HepG2 (cell line): Measurements from ENCODE around the gene PGRMC2. TPM values are rescaled to one million over a fixed set of nuclear protein-coding genes. Genes with fewer than 3 reads are reported as not detected.

Experiments
- ATAC-seq: fragments of 200-7000 bp; cut with Tn5 transposase; 3 replicates; pipeline ENCODE4 v1.9.1; 2020; ENCODE audit warnings: mild to moderate bottlenecking, moderate library complexity
- BruUV-seq: library from RNA; stranded (reverse); fragments of 400-500 nt; replicated peaks from 2 replicates; lab custom pipeline; 2021; lab: Mats Ljungman, UMichigan
- CTCF ChIA-PET: fragments of 300-600 bp; formaldehyde crosslinking; extraction: SDS; loops from one replicate; lab custom pipeline; 2021; ENCODE audit warnings: low total read pairs, inconsistent platforms, low intra/inter-chr PET ratio; lab: Yijun Ruan, JAX
- POLR2A ChIA-PET: fragments of 350-600 bp; sonication (Branson Sonifier 250); formaldehyde crosslinking; loops from one replicate; lab custom pipeline; 2020; ENCODE audit warnings: antibody characterized with exemption, inconsistent platforms; lab: Yijun Ruan, JAX
- DNase-seq: peaks from one replicate; pipeline ENCODE4 v3.0.0-alpha.2; 2015; ENCODE audit warnings: low spot score
- FAIRE-seq: peaks from 3 replicates; lab custom pipeline; 2011; peaks lifted over from hg19 to GRCh38; lab: Jason Lieb, UNC
- H2AFZ ChIP-seq: one replicate; pipeline ENCODE4 v1.6.1; 2011; ENCODE audit warnings: low read length, inconsistent platforms
- H3K27ac ChIP-seq: fragments of 300-600 bp; 3 replicates; pipeline ENCODE4 v1.8.0; 2011; ENCODE audit warnings: mixed run types, mild to moderate bottlenecking, mixed read lengths, low read length, inconsistent platforms; ENCODE audit not compliant: insufficient read depth; ENCODE audit errors: extremely low read length
- H3K27me3 ChIP-seq, 2 experiments: fragments of 200-600 bp in 1 of 2; 2 replicates in 1 of 2; 3 replicates in 1 of 2; pipeline versions ENCODE4 v1.6.0 to v1.8.0; 2011; ENCODE audit warnings: low read length in 2 of 2, mild to moderate bottlenecking in 2 of 2, moderate library complexity in 2 of 2, inconsistent platforms in 1 of 2; ENCODE audit not compliant: insufficient read depth in 2 of 2, control insufficient read depth in 1 of 2
- H3K36me3 ChIP-seq, 2 experiments: fragments of 200-600 bp in 1 of 2; replicated peaks in 1 of 2; 2 replicates in 1 of 2; 3 replicates in 1 of 2; pipeline versions ENCODE4 v1.5.1 to v1.8.0; 2011; ENCODE audit warnings: low read length in 2 of 2, inconsistent platforms in 1 of 2; ENCODE audit not compliant: insufficient read depth in 2 of 2, control insufficient read depth in 1 of 2
- H3K4me1 ChIP-seq: 2 replicates; pipeline ENCODE4 v1.5.1; 2012; ENCODE audit warnings: low read length, inconsistent platforms; ENCODE audit not compliant: insufficient read depth
- H3K4me2 ChIP-seq: 2 replicates; pipeline ENCODE4 v1.6.0; 2011; ENCODE audit warnings: low read depth, low read length, inconsistent platforms
- H3K4me3 ChIP-seq, 3 experiments: fragments of 200-600 bp in 1 of 3; sonication (generic), shearing (Covaris generic) in 1 of 3; replicated peaks in 1 of 3; 2 replicates each; pipeline ENCODE4 v1.5.1; 2011 to 2016; ENCODE audit warnings: low read length in 3 of 3, inconsistent platforms in 2 of 3, low read depth in 2 of 3, mild to moderate bottlenecking in 2 of 3, control low read depth in 1 of 3, mixed read lengths in 1 of 3; ENCODE audit not compliant: insufficient read depth in 1 of 3
- H3K79me2 ChIP-seq: one replicate; pipeline ENCODE4 v1.6.1; 2011; ENCODE audit warnings: low read length, inconsistent platforms; ENCODE audit not compliant: insufficient read depth
- H3K9ac ChIP-seq: 2 replicates; pipeline ENCODE4 v1.6.0; 2011; ENCODE audit warnings: mild to moderate bottlenecking, low read depth, low read length, inconsistent platforms; ENCODE audit not compliant: insufficient read depth
- H3K9me3 ChIP-seq: 2 replicates; pipeline ENCODE4 v1.5.1; 2012; ENCODE audit warnings: mild to moderate bottlenecking, low read length
- H4K20me1 ChIP-seq: 2 replicates; pipeline ENCODE4 v1.6.0; 2011; ENCODE audit warnings: inconsistent platforms, mild to moderate bottlenecking, low read length, moderate library complexity; ENCODE audit not compliant: insufficient read depth
- ARNT ChIP-seq: fragments of 450-650 bp; IDR thresholded peaks from 2 replicates; pipeline ENCODE4 v1.6.1; 2017
- CREM ChIP-seq, 2 experiments: sonication (generic) in 1 of 2; formaldehyde crosslinking in 1 of 2; IDR thresholded peaks; 2 replicates each; pipeline versions ENCODE4 v1.4.0 to v1.6.1; 2016 to 2020; ENCODE audit warnings: antibody characterized with exemption in 1 of 2, mild to moderate bottlenecking in 1 of 2, missing genetic modification reagents in 1 of 2
- CTCF ChIP-seq: sonication (generic); formaldehyde crosslinking; IDR thresholded peaks from 2 replicates; pipeline ENCODE4 v1.5.0; 2020; ENCODE audit warnings: mild to moderate bottlenecking, missing genetic modification reagents, moderate library complexity
- EEA1 ChIP-seq: sonication (generic); formaldehyde crosslinking; IDR thresholded peaks from 2 replicates; pipeline ENCODE4 v1.5.1; 2020; ENCODE audit warnings: mild to moderate bottlenecking, missing genetic modification reagents, borderline replicate concordance
- NFIC ChIP-seq: IDR thresholded peaks from 2 replicates; pipeline ENCODE4 v1.6.1; 2012; ENCODE audit warnings: mild to moderate bottlenecking, low read length, inconsistent platforms
- NFYC ChIP-seq: IDR thresholded peaks from 2 replicates; pipeline ENCODE4 v1.6.1; 2016; ENCODE audit warnings: missing genetic modification reagents, missing compliant biosample characterization
- REST ChIP-seq, 2 experiments: IDR thresholded peaks; 2 replicates each; pipeline ENCODE4 v1.6.1; 2011 to 2012; ENCODE audit warnings: low read length in 2 of 2, borderline replicate concordance in 1 of 2, low read depth in 1 of 2, mild to moderate bottlenecking in 1 of 2, moderate library complexity in 1 of 2
- SAP130 ChIP-seq: IDR thresholded peaks from 2 replicates; pipeline ENCODE4 v1.6.1; 2016; ENCODE audit warnings: low read depth
- SOX5 ChIP-seq: IDR thresholded peaks from 2 replicates; pipeline ENCODE4 v1.6.1; 2016; ENCODE audit warnings: borderline replicate concordance
- ZNF235 ChIP-seq: sonication (generic); formaldehyde crosslinking; IDR thresholded peaks from 2 replicates; pipeline ENCODE4 v1.8.1; 2023; ENCODE audit warnings: mild to moderate bottlenecking, missing genetic modification reagents, borderline replicate concordance
- ZNF292 ChIP-seq: sonication (generic); formaldehyde crosslinking; IDR thresholded peaks from 2 replicates; pipeline ENCODE4 v1.8.1; 2022; ENCODE audit warnings: mild to moderate bottlenecking, low read depth, missing genetic modification reagents, borderline replicate concordance
- ZNF337 ChIP-seq: sonication (generic); formaldehyde crosslinking; IDR thresholded peaks from 2 replicates; pipeline ENCODE4 v1.5.1; 2020; ENCODE audit warnings: missing genetic modification reagents, low read depth, mild to moderate bottlenecking, borderline replicate concordance
- ZNF572 ChIP-seq: sonication (generic); formaldehyde crosslinking; IDR thresholded peaks from 2 replicates; pipeline ENCODE4 v1.5.1; 2020; ENCODE audit warnings: mild to moderate bottlenecking, missing genetic modification reagents
- ZNF644 ChIP-seq: IDR thresholded peaks from 2 replicates; pipeline ENCODE4 v1.6.1; 2016; ENCODE audit warnings: low read depth
- WGBS: methylation state at CpG from one replicate; pipeline ENCODE4 v1.1.6; 2017; ENCODE audit warnings: low lambda C conversion rate; 5-methylcytosine and 5-hydroxymethylcytosine counted together
- in situ Hi-C: cut with HindIII; loops from 2 replicates; pipeline ENCODE4 v1.10.0; 2017; ENCODE audit warnings: low pct_unique_long_range_greater_than_20kb; ENCODE audit not compliant: extremely low pct_ligation_motif_present
- intact Hi-C: fragments of 100-400 bp; cut with micrococcal nuclease; formaldehyde crosslinking; loops from one replicate; pipeline ENCODE4 v1.10.0; 2022; ENCODE audit not compliant: unreplicated experiment
- polyA plus RNA-seq, 8 experiments: library from polyadenylated mRNA; depleted of rRNA in 3 of 8; stranded (reverse) in 7 of 8; unstranded in 1 of 8; fragments of >200 nt; fragmentation: Illumina TruSeq in 4 of 8; extraction: Trizol in 4 of 8; gene quantifications; 2 replicates each; pipeline versions ENCODE4 v1.2.1 to v1.2.3, GENCODE V29; 2011 to 2016; ENCODE audit warnings: low read depth in 4 of 8, missing spikeins in 1 of 8, mixed read lengths in 1 of 8; ENCODE audit not compliant: insufficient read depth in 1 of 8
- total RNA-seq, 5 experiments: library from RNA; depleted of rRNA; stranded (reverse); fragments of >200 nt; fragmentation: Illumina TruSeq; extraction: Trizol; gene quantifications; 2 replicates each; pipeline ENCODE4 v1.2.3, GENCODE V29; 2016; ENCODE audit warnings: low read depth in 1 of 5

Gene PGRMC2
- total and polyA plus RNA-seq, 2 of the 13 experiments (the other 11 are each of a cell fraction or from before 2014, with no cell fraction given) = 16.0 to 19.8 TPM

- ChIA-PET CTCF (no interaction called here), POLR2A (no interaction called here)
- Histone ChIP-seq H3K4me1 (no peaks in the 10 kb centered on the region), H2AFZ (no peak overlapping the region), H3K9me3 (no peaks in the 10 kb centered on the region), H3K79me2 (no peaks in the 10 kb centered on the region), H3K9ac (no peak overlapping the region), H3K27ac (no peak overlapping the region), H3K4me2 (no peak overlapping the region), H3K36me3 (no peaks in the 10 kb centered on the region), H3K4me3 (no peak overlapping the region), H4K20me1 (no peaks in the 10 kb centered on the region), H3K27me3 (no peaks in the 10 kb centered on the region; a peak in 1 of 5 replicates)
- TF ChIP-seq REST (IDR thresholded peaks at IDR 0.05; ENCODE audit: borderline replicate concordance in 1 of 2, low read depth in 1 of 2, low read length in 2 of 2) = peak in 1 of 2 experiments; percentile 73; a peak in 2 of 4 replicates
- TF ChIP-seq CREM (IDR thresholded peaks at IDR 0.05) = no peak
- no peak for TF ChIP-seq CREM (CRISPR knock-in tag; IDR thresholded peaks at IDR 0.05)
- WGBS = 50% methylated on average over 6 of the region's 6 CpGs
- FAIRE-seq (no peak), DNase-seq (no peak), ATAC-seq (no peak)
- BruUV-seq = no TSS peak
- in situ Hi-C loops (no loop called here), intact Hi-C loops (no loop called here)
Observed at GRCh38 chr4:128333309-128334018, 45.9 kb upstream of the PGRMC2 start.

GRCh38 chr4:128332081-128332480 lies 44.5 kb upstream of the PGRMC2 start:
- no peak overlapping the region for H3K4me2 ChIP-seq
- H3K4me3 ChIP-seq = no peak overlapping the region
- H3K9ac ChIP-seq = no peak overlapping the region
- H3K27ac ChIP-seq = no peak overlapping the region
- ATAC-seq (no peak), DNase-seq (no peak), FAIRE-seq (no peak)
- H3K4me1 ChIP-seq = no peaks in the 10 kb centered on the region
- H3K9me3 ChIP-seq = no peaks in the 10 kb centered on the region
- no peak overlapping the region for H2AFZ ChIP-seq
- BruUV-seq = no TSS peak
- intact Hi-C loops = no loop called here
- ChIA-PET POLR2A (no interaction called here), CTCF (no interaction called here)
- H3K27me3 ChIP-seq = no peaks in the 10 kb centered on the region; a peak in 1 of 5 replicates
- in situ Hi-C loops = no loop called here
- H3K79me2 ChIP-seq = no peaks in the 10 kb centered on the region
- no peaks in the 10 kb centered on the region for H3K36me3 ChIP-seq
- no peaks in the 10 kb centered on the region for H4K20me1 ChIP-seq
- TF ChIP-seq ZNF644 (CRISPR knock-in tag) (no peak), NFIC (no peak), ARNT (no peak), ZNF337 (no peak), SOX5 (CRISPR knock-in tag) (no peak), SAP130 (CRISPR knock-in tag) (no peak), ZNF235 (CRISPR knock-in tag) (no peak), ZNF292 (CRISPR knock-in tag) (no peak), CTCF (CRISPR knock-in tag) (no peak), ZNF572 (CRISPR knock-in tag) (no peak), EEA1 (no peak), NFYC (no peak)
